ENCODE data around the gene RFLNA.

GRCh38 chr12:124316257-124316900 is 21.5 kb downstream of the RFLNA start:
- TF ChIP-seq, protein P1, sequence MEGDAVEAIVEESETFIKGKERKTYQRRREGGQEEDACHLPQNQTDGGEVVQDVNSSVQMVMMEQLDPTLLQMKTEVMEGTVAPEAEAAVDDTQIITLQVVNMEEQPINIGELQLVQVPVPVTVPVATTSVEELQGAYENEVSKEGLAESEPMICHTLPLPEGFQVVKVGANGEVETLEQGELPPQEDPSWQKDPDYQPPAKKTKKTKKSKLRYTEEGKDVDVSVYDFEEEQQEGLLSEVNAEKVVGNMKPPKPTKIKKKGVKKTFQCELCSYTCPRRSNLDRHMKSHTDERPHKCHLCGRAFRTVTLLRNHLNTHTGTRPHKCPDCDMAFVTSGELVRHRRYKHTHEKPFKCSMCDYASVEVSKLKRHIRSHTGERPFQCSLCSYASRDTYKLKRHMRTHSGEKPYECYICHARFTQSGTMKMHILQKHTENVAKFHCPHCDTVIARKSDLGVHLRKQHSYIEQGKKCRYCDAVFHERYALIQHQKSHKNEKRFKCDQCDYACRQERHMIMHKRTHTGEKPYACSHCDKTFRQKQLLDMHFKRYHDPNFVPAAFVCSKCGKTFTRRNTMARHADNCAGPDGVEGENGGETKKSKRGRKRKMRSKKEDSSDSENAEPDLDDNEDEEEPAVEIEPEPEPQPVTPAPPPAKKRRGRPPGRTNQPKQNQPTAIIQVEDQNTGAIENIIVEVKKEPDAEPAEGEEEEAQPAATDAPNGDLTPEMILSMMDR (IDR thresholded peaks at IDR 0.05): no peak
- TF ChIP-seq POLR2A (IDR thresholded peaks at IDR 0.05) (no peak), EP300 (IDR thresholded peaks at IDR 0.05) (no peak)

Measured in tibial nerve (tissue), 4 donors.